ENCODE results near the gene SLC25A42. TPM values are rescaled to one million over a fixed set of nuclear protein-coding genes. Genes with fewer than 3 reads are reported as not detected.

Gene SLC25A42
- total and polyA plus RNA-seq, 2 donors (not counting 3 experiments of a cell fraction or from before 2014, with no cell fraction given), result 6.2 to 6.3 TPM

GRCh38 chr19:19054939-19055440 lies 8.8 kb upstream of the SLC25A42 start:
- POLR2A ChIA-PET, result no interaction called here
- FAIRE-seq, result no peak
- H3K27me3 ChIP-seq (ENCODE audit: control insufficient read depth in 2 of 2, insufficient read depth in 2 of 2, low read length in 2 of 2), result no peaks in the 10 kb centered on the region
- no peak for DNase-seq (ENCODE audit: low read depth, low spot score)
- H3K27ac ChIP-seq (ENCODE audit: insufficient read depth, low read depth, low read length), result no peak overlapping the region
- no peak overlapping the region for H3K9ac ChIP-seq (replicated peaks; ENCODE audit: extremely low read depth, insufficient read depth, low read length)
- no peaks in the 10 kb centered on the region for H4K20me1 ChIP-seq (replicated peaks; ENCODE audit: control insufficient read depth, extremely low read depth, insufficient read depth, low read length)
- no peak overlapping the region for H3K4me2 ChIP-seq (ENCODE audit: insufficient read depth, low read length)
- H3K9me1 ChIP-seq (replicated peaks; ENCODE audit: control insufficient read depth, extremely low read depth, insufficient read depth, low read length), result no peaks in the 10 kb centered on the region
- peaks cover 9 to 39% of the 10 kb centered on the region in 2 experiments for H3K36me3 ChIP-seq (ENCODE audit: control insufficient read depth in 2 of 2, extremely low read depth in 1 of 2, insufficient read depth in 2 of 2, low read length in 2 of 2)
- TF ChIP-seq EZH2 (IDR thresholded peaks at IDR 0.05; ENCODE audit: borderline replicate concordance, low read depth, low read length, severe bottlenecking), result no peak
- no peak for TF ChIP-seq MAX (IDR thresholded peaks at IDR 0.05; ENCODE audit: insufficient read depth, insufficient read length)
- no peak for TF ChIP-seq POLR2A (IDR thresholded peaks at IDR 0.05; ENCODE audit: low read depth, low read length)
- TF ChIP-seq GATA2 (IDR thresholded peaks at IDR 0.05; ENCODE audit: insufficient read depth, insufficient read length, low read depth, low read length), result no peak
- TF ChIP-seq JUN (IDR thresholded peaks at IDR 0.05; ENCODE audit: borderline replicate concordance, insufficient read depth, insufficient read length, low read depth), result no peak
- no peak for TF ChIP-seq FOS (IDR thresholded peaks at IDR 0.05; ENCODE audit: borderline replicate concordance, insufficient read depth, low read length)
- no peak for TF ChIP-seq CTCF (IDR thresholded peaks at IDR 0.05; ENCODE audit: extremely low read depth in 1 of 2, insufficient read depth in 1 of 2, low read depth in 1 of 2, low read length in 2 of 2)
- no peak for TF ChIP-seq POLR2AphosphoS5 (IDR thresholded peaks at IDR 0.05; ENCODE audit: insufficient read depth, low read depth, low read length)
- no peak for TF ChIP-seq MYC (IDR thresholded peaks at IDR 0.05; ENCODE audit: low read depth, low read length)
- dilution Hi-C loops (cut with MboI; ENCODE audit: extremely low pct_ligation_motif_present, low sequenced_read_pairs) (no loop called here), intact Hi-C loops (cut with micrococcal nuclease) (loop anchor here (1.0 kb wide), 1 partner anchor 84 kb away; no protein-coding TSS in a partner anchor)
- no TSS peak for BruUV-seq (replicated peaks)
- H3K4me3 ChIP-seq (replicated peaks in 1 of 3; ENCODE audit: insufficient read depth in 1 of 3, low read depth in 1 of 3, low read length in 3 of 3), result no peak overlapping the region
- H3K79me2 ChIP-seq (ENCODE audit: control insufficient read depth, insufficient read depth, low read length), result no peaks in the 10 kb centered on the region
- no peaks in the 10 kb centered on the region for H3K4me1 ChIP-seq (ENCODE audit: control insufficient read depth, extremely low read depth, insufficient read depth, low read length)
- CTCF ChIA-PET, result interaction anchor here (1.1 to 1.6 kb wide), 5 partner anchors 57 to 119 kb away, joined by 3 to 12 read pairs (median 9); no protein-coding TSS in a partner anchor
- H2AFZ ChIP-seq (ENCODE audit: low read depth, low read length), result no peak overlapping the region
- no peaks in the 10 kb centered on the region for H3K9me3 ChIP-seq (replicated peaks; ENCODE audit: control insufficient read depth, insufficient read depth, low read length)
